B cell (primary cell): ENCODE measurements around the gene PKP2.

ENCODE experiments used
- CTCF ChIP-seq: fragments of 200-600 bp; IDR thresholded peaks from one replicate; pipeline ENCODE4 v1.8.0; 2022; ENCODE audit warnings: antibody characterized with exemption, mild to moderate bottlenecking
- EZH2 ChIP-seq: IDR thresholded peaks from 2 replicates; pipeline ENCODE4 v1.6.1; 2012; ENCODE audit warnings: borderline replicate concordance, low read depth, mild to moderate bottlenecking, moderate library complexity, low read length; ENCODE audit not compliant: insufficient read depth, poor library complexity, severe bottlenecking

DNA sequence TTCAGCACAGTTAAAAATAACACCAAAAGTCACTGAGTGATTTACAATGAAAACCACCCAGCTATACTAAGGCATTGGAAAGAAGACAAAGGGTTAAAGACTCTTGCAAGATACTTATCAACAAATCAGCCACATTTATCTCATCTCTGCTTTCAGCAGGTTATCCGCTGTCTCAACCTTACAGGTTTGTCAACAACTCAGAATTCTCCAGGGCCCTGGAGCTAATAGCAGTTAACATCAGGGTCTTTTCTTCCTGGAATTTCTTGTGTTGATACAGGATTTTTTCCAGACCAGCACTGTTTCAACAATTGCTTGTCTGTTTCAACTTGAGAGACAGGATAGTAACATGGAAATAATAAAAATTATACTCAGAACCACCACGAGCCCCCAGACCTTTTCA lies 3.5 kb downstream of the PKP2 start:
- TF ChIP-seq CTCF (no peak), EZH2 (no peak)
